Gastrocnemius medialis (tissue), 4 donors: ENCODE data around the gene PLPP1. TPM values are rescaled to one million over a fixed set of nuclear protein-coding genes. Genes with fewer than 3 reads are reported as not detected.

Experiments
- ATAC-seq, 2 donors: fragments of 150-250 bp; one replicate each; pipeline ENCODE4 v1.9.1; 2016
- DNase-seq, 2 donors: peaks; one replicate each; pipeline ENCODE4 v3.0.0-alpha.2; 2019
- H3K27ac ChIP-seq, 4 donors: fragments of 200-600 bp; sonication (generic); 1 replicate in 1 of 4; 2 replicates in 3 of 4; pipeline ENCODE4 v1.5.1; 2016 to 2018; ENCODE audit warnings: mild to moderate bottlenecking in 2 of 4, moderate library complexity in 1 of 4
- H3K27me3 ChIP-seq, 3 donors: fragments of 200-600 bp; sonication (generic) in 2 of 3; 1 replicate in 1 of 3; 2 replicates in 2 of 3; pipeline versions ENCODE4 v1.5.1 to v1.6.0; 2016 to 2019; ENCODE audit warnings: mild to moderate bottlenecking in 1 of 3, moderate library complexity in 1 of 3
- H3K36me3 ChIP-seq, 2 donors: fragments of 200-600 bp; sonication (generic) in 1 of 2; one replicate each; pipeline ENCODE4 v1.5.1; 2017 to 2018
- H3K4me1 ChIP-seq, 2 donors: fragments of 200-600 bp; sonication (generic) in 1 of 2; one replicate each; pipeline ENCODE4 v1.5.1; 2016 to 2017; ENCODE audit warnings: mild to moderate bottlenecking in 2 of 2
- H3K4me3 ChIP-seq, 4 donors: fragments of 200-600 bp; sonication (generic) in 3 of 4; 1 replicate in 1 of 4; 2 replicates in 3 of 4; pipeline ENCODE4 v1.5.1; 2016 to 2019; ENCODE audit warnings: mild to moderate bottlenecking in 2 of 4
- H3K9me3 ChIP-seq, 3 donors: fragments of 200-600 bp; sonication (generic) in 2 of 3; 1 replicate in 1 of 3; 2 replicates in 2 of 3; pipeline ENCODE4 v1.5.1; 2016 to 2019
- CTCF ChIP-seq, 5 experiments: fragments of 450-650 bp in 3 of 5; fragments of 200-600 bp in 2 of 5; sonication (generic) in 2 of 5; IDR thresholded peaks in 4 of 5; conservative IDR thresholded peaks in 1 of 5; 1 replicate in 4 of 5; 2 replicates in 1 of 5; pipeline ENCODE4 v1.5.1; 2016 to 2019; ENCODE audit warnings: antibody characterized with exemption in 5 of 5, mild to moderate bottlenecking in 3 of 5, moderate library complexity in 3 of 5
- POLR2A ChIP-seq, 2 donors: fragments of 450-650 bp; IDR thresholded peaks; one replicate each; pipeline ENCODE4 v1.6.1; 2017; ENCODE audit warnings: antibody characterized with exemption in 2 of 2, mild to moderate bottlenecking in 2 of 2, moderate library complexity in 2 of 2
- in situ Hi-C, 4 donors: fragments of 200-750 bp; cut with MboI; loops; one replicate each; pipeline versions ENCODE4 v1.15.0 to v1.8.0; 2017; ENCODE audit warnings: low sequenced_read_pairs in 4 of 4
- intact Hi-C: fragments of 100-400 bp; cut with DNase I; formaldehyde crosslinking; loops from one replicate; pipeline ENCODE4 v1.15.1; 2023; ENCODE audit warnings: low total_unique reads
- total RNA-seq, 4 donors: library from RNA; depleted of rRNA; stranded (reverse); fragments of >200 nt; gene quantifications; one replicate each; pipeline versions ENCODE4 v1.1.0 to v1.2.3, GENCODE V29; 2016

The PLPP1 gene
- total RNA-seq, 4 donors from 2014 or later = 79.8 to 147 (median 91.5) TPM

GRCh38 chr5:55535199-55535905 is 588 bp upstream of the PLPP1 start:
- Histone ChIP-seq H3K27me3 (no peaks in the 10 kb centered on the region), H3K4me3 (peak overlapping the region; percentile 69 to 88 (median 80)), H3K9me3 (no peaks in the 10 kb centered on the region), H3K4me1 (peaks cover 20 to 30% of the 10 kb centered on the region in 2 donors), H3K27ac (peak overlapping the region; percentile 93 to 100 (median 96)), H3K36me3 (no peaks in the 10 kb centered on the region)
- DNase-seq (no peak), ATAC-seq (peak; percentile 46 to 57)
- intact Hi-C loops (loop anchor here (2.0 to 10.0 kb wide), 6 partner anchors 42 to 231 kb away; partner anchors contain the start of genes DHX29 and MTREX), in situ Hi-C loops (loop anchor here in 1 of 4 donors (5.0 kb wide), 1 partner anchor 62 kb away; no protein-coding TSS in a partner anchor)
- TF ChIP-seq POLR2A (IDR thresholded peaks at IDR 0.05) (peak in 1 of 2 donors; percentile 76), CTCF (IDR thresholded peaks at IDR 0.05 in 4 of 5, conservative IDR thresholded peaks at IDR 0.05 in 1 of 5) (no peak)

- peaks cover 20 to 33% of the 10 kb centered on the region in 2 donors for H3K4me1 ChIP-seq
- no peak for TF ChIP-seq CTCF (IDR thresholded peaks at IDR 0.05 in 4 of 5, conservative IDR thresholded peaks at IDR 0.05 in 1 of 5)
- TF ChIP-seq POLR2A (IDR thresholded peaks at IDR 0.05) = no peak
- DNase-seq (no peak), ATAC-seq (peak; percentile 46 to 48)
- H3K4me3 ChIP-seq = peak overlapping the region; percentile 69 to 88 (median 80)
- in situ Hi-C loops = no loop called here
- peak overlapping the region; percentile 93 to 100 (median 96) for H3K27ac ChIP-seq
- intact Hi-C loops = loop anchor here (2.0 to 10.0 kb wide), 6 partner anchors 69 to 229 kb away; partner anchors contain the start of genes DHX29 and MTREX
- no peaks in the 10 kb centered on the region for H3K27me3 ChIP-seq
- no peaks in the 10 kb centered on the region for H3K36me3 ChIP-seq
- no peaks in the 10 kb centered on the region for H3K9me3 ChIP-seq
Observed at GRCh38 chr5:55533521-55534435, 986 bp downstream of the PLPP1 start.

GRCh38 chr5:55530669-55531068 is 4.1 kb downstream of the PLPP1 start:
- in situ Hi-C loops (no loop called here), intact Hi-C loops (loop anchor here (5.0 to 10.0 kb wide), 3 partner anchors 162 to 226 kb away; partner anchors contain the start of genes DHX29 and MTREX)
- Histone ChIP-seq H3K27me3 (no peaks in the 10 kb centered on the region), H3K36me3 (no peaks in the 10 kb centered on the region), H3K4me3 (no peak overlapping the region), H3K9me3 (no peaks in the 10 kb centered on the region), H3K4me1 (peaks cover 31 to 37% of the 10 kb centered on the region in 2 donors), H3K27ac (peak overlapping the region in 1 of 4 donors; percentile 5)
- ATAC-seq (no peak), DNase-seq (no peak)
- TF ChIP-seq POLR2A (IDR thresholded peaks at IDR 0.05) (no peak), CTCF (IDR thresholded peaks at IDR 0.05 in 4 of 5, conservative IDR thresholded peaks at IDR 0.05 in 1 of 5) (no peak)

- peaks cover 51 to 53% of the 10 kb centered on the region in 2 donors for H3K4me1 ChIP-seq
- intact Hi-C loops = no loop called here
- TF ChIP-seq POLR2A (IDR thresholded peaks at IDR 0.05) (no peak), CTCF (IDR thresholded peaks at IDR 0.05 in 4 of 5, conservative IDR thresholded peaks at IDR 0.05 in 1 of 5) (no peak)
Observed at GRCh38 chr5:55524816-55525215, 9.9 kb downstream of the PLPP1 start.

More at GRCh38 chr5:55524816-55525215, 9.9 kb downstream of the PLPP1 start:
- H3K27me3 ChIP-seq = no peaks in the 10 kb centered on the region
- H3K27ac ChIP-seq = peak overlapping the region in 1 of 4 donors; percentile 20
- DNase-seq = no peak
- no peak for ATAC-seq
- H3K4me3 ChIP-seq = no peak overlapping the region
- no peaks in the 10 kb centered on the region for H3K9me3 ChIP-seq
- H3K36me3 ChIP-seq = no peaks in the 10 kb centered on the region
- in situ Hi-C loops = no loop called here
